ENCODE data around the gene APRT.

DNA sequence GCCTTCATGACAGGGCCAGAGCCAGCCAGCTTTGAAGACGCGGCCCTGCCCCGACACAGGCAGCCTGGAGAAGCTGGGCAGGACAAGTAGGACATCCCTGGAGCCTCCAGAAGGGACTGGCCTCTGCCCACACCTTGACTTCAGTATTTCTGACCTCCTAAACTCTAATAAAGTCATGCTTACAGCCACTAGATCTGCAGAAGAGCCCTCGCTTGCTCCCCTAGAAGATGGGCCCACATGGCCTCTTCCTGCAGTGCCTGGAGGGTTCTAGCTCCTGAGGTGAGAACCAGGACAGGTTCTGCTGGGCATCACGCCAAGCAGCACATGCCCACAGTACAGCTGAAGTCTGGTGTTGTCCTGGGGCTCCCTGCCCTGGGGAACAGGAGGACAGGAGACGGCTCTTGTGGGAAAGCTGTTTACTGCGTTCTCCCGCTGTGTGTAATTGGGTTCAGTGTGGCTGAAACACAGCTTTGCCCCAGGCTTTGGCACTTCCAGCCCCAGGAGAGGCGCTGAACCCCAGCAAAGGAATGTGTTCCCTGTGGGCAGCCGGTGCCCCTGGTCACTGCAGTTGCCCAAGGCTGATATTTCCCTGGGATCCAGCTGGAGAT is 2.6 kb downstream of the APRT start:
- no peak for TF ChIP-seq HDAC2 (IDR thresholded peaks at IDR 0.05; ENCODE audit: borderline replicate concordance in 1 of 2, low read depth in 2 of 2, low read length in 2 of 2)
- TF ChIP-seq CTCF (IDR thresholded peaks at IDR 0.05; ENCODE audit: control extremely low read depth in 1 of 3, insufficient read depth in 1 of 3, low read depth in 1 of 3, low read length in 3 of 3), result no peak
- TF ChIP-seq GABPA (IDR thresholded peaks at IDR 0.05; ENCODE audit: borderline replicate concordance, insufficient read depth, low read length), result no peak
- no peak for TF ChIP-seq TCF12 (IDR thresholded peaks at IDR 0.05; ENCODE audit: low read depth, low read length)
- TF ChIP-seq TAF1 (IDR thresholded peaks at IDR 0.05; ENCODE audit: low read depth, low read length), result no peak
- TF ChIP-seq EP300 (IDR thresholded peaks at IDR 0.05; ENCODE audit: borderline replicate concordance in 1 of 2, low read depth in 2 of 2, low read length in 2 of 2), result no peak
- no peak for TF ChIP-seq CHD2 (IDR thresholded peaks at IDR 0.05; ENCODE audit: low read length)

Data from H1 (cell line).